Activated CD4-positive, CD25-positive, alpha-beta regulatory T cell treated with anti-CD3 and anti-CD28 coated beads, Interleukin-2, amount 50 U/mL, for 24 hours (primary cell): ENCODE measurements around the gene SIVA1.

Experiments
- ATAC-seq, 2 donors: fragments of 150-1000 bp; cut with Tn5 transposase; one replicate each; pipeline ENCODE4 v1.10.0; 2021; ENCODE audit warnings: mild to moderate bottlenecking in 1 of 2, moderate library complexity in 1 of 2

SIVA1 gene

DNA sequence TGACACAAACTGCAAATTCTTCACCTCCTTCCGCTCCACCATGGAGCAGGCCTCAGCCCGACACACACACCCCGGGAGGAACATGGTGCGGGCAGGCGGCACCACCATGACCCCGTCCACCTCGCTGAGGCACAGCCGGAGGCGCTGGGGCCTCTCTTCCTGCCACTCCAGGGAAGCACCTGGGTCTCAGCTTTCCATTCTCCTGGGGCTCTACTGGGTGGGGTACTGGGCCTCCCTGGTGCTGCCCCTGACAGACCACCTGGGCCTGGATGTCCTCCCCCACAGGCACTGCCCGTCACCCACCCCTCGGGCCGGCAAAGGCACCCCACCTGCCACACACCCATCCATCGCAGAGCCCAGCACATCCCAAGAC lies 32.7 kb downstream of the SIVA1 start:
- no peak for ATAC-seq

DNA sequence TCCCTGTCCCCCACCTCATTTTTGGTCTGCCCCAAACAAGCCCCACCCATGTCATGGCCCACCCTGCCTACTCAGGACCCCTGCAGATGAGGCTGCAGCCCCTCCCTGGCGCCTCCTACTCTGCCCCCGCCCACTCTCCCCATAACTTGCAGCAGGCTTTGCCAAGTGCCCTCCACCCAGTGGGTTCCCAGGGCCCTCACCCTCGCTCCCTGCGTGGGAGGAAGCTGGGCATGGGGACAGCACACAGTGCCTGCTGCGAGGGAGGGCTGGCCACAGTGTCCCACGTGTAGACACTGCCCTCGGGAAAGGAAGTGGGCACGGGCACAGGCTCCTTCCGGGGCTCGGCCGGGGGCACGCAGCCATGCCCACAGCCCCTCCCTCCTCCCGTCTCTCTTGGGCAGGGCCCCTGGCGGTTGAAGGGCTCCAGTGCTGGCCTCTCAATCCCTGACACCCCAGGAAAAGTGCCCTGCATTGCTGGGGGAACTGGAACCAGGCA lies 33.2 kb downstream of the SIVA1 start:
- peak; percentile 35 to 51 for ATAC-seq

DNA sequence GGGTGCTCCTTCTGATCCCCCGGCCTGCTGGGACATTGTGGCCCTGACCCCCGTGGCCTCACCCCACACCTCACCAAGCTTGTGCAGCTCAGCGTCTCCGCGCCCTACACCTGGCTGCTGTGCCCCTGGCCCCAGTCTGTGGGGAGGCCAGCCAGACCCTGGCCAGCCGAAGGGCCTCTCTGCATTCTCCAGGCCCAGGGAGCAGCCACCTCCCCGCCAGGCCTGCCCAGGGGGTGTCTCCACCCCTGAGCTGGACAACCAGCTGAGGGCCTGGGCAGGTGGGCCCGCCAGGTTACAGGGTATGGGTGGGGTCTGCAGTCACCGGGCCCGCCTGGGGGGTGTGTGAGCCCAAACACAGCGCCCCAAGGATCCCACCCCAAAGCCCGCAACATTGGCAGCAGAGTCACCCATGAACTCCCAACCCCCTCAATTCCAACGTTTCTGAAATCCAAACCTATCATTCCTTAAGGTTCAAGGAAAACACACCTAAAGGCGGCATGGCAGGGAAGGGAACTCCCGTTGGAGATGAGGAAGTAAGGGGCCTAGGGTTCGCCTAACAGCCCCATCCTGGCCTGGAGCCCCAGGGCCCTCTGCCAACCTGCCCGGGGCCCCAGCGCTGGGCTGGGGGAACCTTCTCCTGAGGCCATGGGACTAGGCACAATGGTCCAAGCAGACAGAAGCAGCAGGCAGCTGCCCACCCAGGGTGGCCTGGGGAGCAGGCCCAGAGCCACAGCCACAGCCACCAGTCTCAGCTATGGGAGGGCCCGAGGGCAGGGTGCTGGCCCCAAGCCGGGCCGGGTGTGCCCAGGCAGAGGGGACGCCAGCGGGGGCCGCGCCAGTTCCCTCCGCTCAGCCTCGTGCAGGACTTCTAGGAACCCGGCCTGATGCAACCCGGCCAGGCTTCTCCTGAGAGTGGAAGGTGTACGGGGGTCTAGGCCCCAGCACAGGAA lies 34.1 kb downstream of the SIVA1 start:
- no peak for ATAC-seq

DNA sequence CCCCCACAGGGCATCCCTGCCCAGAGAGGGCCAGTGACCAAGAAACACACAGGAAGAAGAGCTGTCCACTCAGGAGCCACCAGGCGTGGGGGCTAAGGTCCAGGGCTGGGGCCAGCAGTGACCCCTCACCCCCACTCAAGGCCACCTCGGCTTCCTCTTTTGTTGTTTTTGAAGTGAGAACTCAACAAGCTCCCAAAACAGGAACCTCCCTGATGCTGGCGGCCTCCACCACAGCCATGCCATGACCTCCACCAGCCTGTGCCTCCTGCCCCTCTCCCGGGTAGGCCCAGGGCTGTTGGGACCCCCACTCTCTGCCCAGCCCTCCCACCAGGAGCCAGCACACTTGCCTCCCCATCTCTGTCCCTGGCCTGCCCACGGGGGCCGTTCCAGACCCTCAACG lies 34.8 kb downstream of the SIVA1 start:
- no peak for ATAC-seq

DNA sequence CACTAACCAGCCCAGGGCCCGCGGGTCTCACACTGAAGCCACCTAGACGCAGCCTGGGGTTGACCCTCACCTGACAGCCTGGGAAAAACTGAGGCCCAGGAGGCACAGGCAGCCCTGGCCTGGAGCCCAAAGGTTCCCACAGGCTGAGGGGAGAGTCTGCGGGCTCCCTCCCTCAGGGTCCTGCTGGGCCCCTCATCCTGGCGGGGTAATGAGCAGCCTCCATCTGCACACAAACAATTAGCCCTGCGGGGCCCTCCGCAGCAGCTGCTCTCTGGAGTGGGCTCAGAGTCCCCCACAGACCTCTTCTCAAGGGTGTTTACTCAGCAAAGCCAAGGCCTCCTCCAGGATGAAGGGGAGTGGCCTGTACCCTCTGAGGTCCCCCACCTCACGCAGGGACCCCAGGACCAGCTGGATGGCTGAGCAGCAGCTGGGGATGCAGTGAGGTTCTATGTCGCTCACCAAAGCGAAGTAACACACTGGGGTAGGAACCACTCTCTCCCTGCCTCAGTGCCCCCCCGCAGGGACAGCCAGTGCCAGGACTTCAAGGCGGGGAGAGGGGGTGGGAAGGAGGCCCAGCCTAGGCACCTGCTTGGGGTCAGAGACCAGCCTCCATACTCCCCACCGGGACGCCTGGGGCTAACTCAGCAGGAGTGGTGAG lies 35.3 kb downstream of the SIVA1 start:
- no peak for ATAC-seq

DNA sequence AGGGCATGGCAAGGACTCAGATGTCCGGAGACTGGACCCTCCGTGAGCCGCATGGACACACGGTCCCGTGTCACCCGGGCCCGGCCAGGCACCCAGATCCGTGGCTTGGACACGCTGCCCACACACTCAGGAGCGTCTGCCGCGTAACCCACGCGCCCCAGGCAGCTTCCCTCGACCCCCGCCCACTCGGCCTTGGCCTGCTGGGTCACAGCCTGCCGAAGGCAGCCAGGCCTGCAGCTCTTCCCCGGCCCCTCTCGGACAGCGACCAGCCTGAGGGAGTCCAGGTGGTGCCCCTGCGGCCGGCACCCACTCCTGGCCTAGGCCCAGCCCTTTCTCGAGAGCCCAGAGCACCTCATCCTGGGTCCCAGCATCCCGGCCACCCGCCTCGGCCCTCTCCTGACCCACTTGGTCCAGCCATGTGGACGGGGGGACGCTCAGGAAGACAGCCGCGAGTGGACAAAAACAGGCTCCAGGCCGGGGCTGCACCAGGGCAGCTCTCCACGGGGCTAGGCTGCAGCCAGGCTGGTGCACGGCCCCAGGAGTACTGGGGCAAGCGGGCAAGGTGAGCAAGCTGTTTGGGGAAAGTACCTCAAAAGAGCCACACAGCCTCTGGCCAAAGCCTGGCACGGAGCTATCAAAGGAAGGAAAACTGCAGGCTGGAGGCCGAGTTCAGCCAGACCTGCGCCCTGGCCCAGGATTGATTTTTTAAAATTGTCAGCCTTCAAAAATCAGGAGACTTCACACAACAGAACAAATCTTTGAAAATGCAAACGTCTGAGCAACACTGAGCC lies 36.1 kb downstream of the SIVA1 start:
- no peak for ATAC-seq

DNA sequence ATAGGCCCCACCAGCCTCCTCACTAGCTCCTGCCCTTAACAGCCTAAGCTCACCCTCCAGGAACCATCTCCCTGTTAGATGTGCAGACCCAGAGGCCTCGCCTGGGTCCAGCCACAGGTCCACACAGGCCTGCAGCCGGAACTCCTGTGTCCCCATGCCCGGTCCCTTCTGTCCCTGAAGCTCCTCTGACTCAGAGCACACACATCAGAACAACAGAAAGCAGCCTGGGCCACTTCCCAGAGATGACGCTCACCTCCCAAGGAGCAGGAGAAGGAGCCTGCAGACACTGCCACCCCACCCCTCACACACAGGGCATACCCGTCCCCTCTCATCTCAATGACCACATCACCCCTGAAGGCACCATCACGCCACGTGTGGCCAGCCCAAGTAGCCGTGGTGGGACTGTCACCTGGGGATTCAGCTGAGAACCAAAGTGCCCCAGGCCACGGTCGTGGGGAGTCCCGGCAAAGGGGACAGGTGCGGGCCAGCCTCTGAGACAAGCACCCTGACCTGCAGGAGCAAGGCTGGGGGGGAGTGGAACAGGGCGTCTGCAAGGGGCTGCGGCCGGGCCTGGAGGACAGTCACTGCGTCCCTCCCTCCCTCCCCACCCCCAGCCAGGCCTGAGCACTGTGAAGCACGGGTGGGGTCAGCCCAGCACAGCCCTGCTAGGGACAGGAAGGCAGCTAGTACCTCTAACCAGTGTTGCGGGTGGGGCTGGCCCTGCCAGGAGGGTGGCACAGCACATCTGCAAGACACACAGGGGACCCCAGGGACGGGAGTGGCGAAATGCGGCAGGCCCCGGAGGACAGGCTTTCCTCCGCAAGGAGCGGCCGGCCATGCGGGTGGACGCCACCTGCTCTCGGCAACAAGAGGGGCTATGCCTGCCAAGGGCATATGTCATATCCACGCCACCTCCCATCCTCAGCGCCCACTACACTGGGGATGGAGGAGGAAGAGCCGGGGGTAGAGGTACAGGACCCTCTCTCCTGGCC lies 37.1 kb downstream of the SIVA1 start:
- ATAC-seq, result no peak

DNA sequence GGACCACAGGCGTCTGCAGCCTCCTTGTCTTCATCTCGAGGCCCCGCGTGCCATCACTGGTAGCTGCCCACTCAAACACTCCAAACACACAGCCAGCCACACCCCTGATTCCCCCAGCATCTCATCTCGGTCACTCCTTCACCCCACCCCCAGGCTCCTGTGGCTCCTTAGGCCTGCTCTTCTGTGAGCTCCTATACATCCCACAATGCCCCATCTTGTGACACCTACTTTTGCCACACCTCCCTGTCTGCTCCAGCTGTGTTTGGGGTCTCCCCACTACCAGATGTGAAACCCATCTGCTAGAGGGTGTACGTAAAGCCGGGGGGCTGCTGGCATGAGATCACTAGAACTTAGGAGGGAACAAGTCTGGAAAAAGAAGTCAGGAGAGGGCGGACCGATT lies 38.5 kb downstream of the SIVA1 start:
- ATAC-seq, result no peak

DNA sequence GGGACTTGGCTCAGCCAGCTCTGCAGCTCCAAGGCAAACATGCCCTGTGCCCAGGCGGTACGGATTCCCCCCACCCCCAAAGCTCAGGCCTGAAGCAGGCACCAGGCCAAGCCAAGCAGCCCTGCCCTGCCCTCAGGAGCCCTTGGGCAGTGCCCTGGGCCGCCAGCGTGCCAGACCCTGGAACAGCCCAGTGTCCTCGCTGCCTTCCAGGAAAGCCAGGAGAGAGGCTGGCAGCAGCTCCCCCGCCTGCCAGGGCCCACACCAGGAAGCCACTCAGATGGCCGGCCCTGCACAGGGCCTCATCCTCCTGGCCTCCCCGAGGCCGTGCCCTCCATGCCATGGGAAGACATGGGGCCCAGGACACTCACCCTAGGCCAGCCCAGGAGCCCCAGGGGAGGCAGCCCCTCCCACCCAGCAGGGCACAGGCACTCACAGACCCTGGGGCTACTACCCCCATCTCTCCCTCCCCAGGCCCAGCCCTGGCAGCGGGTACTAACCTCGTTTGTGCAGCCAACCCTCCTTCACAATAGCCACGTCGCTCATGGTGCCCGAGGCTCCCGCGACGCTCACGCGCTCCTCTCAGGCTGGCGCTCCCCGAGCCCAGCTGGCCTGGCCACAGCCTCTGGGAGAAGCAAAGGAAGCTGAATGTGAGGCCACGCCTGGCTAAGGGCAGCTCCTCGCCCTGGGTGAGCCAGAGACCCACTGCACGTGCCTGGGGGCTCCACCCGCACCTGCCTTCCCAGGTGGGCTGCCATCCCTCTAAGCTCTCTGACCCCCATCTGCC lies 39.3 kb downstream of the SIVA1 start:
- no peak for ATAC-seq

DNA sequence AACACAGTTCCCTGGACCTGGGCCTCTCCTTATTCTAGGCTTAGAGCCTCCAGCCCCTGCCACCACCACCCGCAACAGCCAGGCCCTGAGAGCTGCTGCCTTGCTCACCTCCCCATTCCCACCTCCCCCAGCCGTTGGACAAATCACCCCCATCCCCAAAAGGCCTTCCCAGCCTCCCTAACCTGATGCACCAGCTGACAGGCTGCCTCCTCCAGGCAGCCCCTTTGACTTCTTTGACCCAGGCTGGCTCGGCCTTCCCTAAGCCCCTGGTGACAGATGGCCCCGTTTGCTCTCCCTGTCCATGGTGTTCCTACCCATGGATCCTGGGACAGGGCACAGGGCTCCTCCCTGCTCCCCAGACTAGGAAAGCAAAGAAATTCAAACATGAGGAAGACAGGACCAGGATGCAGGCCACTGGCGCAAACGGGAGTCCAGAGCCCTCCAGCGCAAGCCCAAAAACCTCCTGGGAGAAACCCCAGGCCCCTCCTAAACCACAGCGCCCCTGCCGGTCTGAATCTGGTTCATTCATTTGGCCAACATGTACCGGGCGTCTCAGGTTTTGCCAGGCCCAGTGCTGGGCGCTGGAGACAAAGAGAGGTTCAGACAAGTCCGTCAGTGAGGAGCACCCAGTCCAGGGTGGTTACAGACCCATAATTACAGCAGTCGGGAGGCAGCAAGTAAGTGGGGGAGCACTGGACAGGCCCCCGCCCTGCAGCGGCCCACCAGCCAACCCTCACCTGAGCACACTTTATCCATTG lies 40.2 kb downstream of the SIVA1 start:
- ATAC-seq, result no peak

DNA sequence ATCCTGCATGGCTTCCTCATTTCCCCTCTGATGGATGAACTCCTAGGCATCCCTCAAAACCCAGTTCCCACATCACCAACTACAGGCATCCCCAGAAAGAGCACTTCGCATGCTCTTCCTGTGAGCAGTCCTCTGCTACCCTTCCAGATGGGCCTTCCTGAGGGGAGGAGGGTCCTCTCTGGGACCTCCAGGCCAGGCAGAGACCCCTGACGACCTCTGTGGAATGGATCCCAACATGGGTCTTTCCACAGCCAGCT lies 40.7 kb downstream of the SIVA1 start:
- ATAC-seq, result no peak

DNA sequence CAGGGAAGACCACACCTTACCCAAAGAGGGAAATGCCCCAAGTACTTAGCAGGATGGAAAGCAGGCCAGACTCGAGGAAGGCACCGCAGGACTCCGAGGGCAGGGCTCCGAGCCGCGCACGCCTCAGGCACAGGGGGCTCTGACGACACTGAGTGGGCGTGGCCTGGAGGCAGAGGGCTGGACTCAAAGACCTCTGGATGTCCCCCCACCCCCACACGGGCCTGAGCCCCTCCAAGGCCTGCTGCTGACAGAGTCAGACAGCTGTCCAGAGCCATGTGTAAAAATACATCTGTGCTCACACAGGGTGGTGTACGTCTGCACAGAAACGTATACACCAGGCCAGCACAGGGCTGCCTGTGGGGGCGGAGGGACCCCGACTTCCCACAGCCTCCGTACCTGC lies 41.2 kb downstream of the SIVA1 start:
- peak in 1 of 2 donors; percentile 15 for ATAC-seq

DNA sequence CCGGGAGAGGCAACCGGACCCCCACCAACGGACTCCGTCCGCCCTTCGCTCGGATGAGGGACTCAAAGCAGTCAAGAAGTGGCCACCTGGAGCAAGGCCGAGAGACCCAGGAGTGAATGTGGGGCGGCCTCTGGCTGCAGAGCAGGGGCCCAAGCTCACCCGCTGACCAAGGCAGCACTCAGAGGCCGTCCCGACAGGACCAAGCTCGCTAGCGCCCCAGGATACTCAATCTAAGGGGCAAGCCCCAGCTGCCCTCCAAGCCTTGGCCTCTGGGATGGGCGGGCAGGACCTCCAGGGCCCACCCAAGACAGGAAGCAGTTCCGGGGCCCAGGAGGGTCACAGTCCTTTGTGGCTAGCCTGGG lies 41.7 kb downstream of the SIVA1 start:
- ATAC-seq, result no peak

DNA sequence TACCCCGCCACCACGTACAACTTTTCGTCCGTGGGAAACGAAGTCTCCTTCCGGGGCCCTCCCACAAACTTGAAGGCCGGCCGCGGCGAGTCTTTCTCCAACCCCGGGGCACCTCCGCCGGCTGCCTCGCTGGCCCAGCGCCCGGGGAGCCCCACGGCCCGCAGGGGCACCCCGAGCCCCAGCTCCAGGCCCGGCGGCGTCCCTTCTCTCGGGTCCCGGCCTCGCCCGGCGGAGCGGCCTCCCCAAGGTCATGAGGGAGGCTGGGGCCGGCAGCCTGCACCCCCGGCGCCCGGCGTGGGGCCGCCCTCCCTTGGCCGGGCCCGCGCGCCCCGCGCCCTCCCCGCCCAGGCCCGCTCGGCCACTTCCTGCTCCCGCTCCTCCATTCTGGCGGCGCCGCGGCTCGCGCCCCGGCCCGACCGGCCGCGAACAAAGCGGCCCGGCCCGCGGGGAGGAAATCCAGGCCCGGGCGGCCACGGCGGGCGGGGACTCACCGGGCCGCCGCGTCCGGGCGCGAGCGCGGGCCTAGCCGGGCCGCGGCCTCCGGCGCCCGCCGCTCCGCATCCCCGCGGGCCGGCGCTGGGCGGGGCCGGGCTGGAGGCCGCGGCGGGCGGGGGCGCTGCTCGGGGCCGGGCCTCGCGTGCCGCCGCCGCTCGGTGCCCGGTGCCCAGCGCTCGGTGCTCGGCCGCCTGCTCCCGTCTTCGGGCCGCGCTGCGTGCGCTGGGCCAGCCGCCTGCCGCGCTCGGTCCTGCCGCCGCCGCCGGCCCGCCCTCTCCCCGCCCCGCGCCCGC lies 42.2 kb downstream of the SIVA1 start, which contains the start of gene AKT1:
AKT1 (minus strand) TSS at position 756 of the 788 bp plus-strand sequence. CDS start 3,105 bp downstream, outside the sequence.
- ATAC-seq, result peak; percentile 60 to 61

DNA sequence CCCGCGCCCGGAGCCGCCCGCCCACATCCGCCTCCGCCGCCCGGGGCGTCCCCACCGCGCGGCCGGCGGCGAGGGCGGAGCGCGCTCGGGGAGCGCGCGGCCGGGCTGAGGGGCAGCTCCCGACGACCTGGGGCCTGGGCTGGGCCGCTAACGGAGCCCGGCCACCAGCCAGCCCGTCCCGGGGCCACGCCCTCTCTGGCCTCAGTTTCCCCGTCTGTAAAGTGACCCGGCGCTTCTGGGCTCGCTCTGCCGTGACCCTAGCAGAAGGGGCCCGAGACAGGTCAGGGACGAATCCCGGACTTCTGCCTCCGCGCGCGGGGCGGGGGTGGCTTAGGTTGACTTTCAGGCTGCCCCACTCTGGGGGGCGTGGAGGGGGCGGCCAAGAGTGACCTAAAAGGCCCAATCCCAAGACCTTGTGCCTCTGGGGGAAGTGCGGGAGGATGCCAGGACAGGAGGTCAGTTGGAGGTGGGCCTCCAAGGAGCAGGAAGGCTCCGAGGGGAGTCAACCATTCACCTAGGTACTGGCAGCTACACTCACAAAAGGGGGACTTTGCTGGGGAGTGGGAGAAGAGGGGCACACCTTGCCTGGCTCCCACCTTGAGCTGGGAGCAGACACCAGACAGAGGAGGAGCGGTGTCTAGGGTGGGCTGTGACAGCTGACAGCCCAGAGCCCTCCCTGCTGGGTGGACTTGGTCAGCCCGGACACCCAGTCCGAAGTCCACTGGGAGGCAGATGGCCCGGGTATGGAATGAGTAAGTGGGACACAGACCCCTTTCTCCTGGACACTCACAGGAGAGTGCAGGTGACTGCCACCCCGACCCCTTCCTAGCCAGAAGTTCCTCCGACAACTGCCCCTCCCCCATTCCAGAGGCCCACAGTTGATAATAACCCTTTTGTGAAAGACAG lies 43.1 kb downstream of the SIVA1 start:
- no peak for ATAC-seq

DNA sequence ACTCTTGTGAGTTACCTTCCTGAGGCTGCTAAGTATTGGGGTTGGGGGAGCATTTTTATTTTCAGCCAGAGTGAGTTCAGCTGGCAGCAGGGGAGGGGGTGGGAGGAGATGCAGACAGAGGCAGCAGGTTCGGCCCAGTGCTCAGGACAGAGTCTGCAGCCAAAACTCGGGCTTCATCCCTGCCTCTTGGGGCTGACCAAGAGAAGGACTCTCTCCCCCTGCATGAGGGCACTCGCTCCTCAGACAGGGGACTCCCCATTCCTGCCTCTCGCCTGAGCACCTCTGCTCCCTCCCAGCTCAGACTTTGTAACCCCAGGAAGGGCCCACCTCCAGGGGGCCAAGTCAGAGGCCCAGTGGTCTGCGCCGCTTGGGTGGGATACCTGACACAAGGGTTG lies 43.7 kb downstream of the SIVA1 start:
- ATAC-seq, result no peak

DNA sequence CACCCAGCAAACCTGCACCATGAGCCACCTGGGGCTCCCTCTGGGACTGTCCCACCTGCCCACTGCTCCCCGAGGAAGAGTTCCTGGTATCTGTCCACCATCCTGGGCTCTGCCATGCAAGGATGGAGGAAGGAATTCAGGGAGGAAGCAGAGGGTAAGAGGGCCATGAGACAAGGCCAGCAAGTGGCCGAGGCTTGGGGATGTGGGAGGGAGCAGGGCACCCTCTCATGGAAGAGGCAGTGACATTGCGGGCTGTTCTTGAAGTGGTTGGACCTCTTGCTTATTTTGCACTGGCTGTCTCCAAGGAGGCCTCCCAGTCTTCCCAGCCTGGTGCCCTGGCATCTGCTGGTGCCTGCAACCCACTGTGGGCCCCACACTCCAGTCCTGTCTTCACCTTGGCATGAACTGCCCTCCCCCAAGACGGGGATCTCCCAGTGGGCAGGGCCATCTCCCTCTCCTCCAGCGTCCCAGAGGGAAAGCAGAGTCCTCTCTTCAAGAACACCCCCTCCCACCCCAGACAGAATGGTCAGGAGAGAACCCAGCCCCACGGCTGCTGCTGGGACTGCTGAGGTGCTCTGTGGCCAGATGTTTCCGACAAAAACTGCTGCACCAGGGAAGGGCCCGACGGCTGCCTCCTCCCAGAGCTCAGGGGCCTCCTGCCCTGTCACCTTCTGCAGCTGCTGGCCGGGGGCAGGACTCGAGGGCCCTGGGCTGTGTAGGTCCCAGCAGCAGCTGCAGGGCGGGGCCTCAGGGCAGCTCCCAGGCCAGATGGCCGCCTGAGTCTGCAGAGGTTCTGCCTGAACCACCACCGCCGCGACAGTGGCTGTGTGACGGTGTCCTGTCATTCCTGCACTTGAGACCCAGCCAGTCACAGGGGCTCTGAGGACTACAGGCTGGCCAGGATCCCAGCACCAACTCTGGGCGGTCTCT lies 44.4 kb downstream of the SIVA1 start:
- ATAC-seq, result no peak
